ENCODE data around the gene POP4. TPM values are rescaled to one million over a fixed set of nuclear protein-coding genes. Genes with fewer than 3 reads are reported as not detected.

POP4 gene
- total and polyA plus RNA-seq, 9 of the 15 experiments (the other 6 are each of a cell fraction or from before 2014, with no cell fraction given): 42.1 to 128 (median 99.0) TPM

DNA sequence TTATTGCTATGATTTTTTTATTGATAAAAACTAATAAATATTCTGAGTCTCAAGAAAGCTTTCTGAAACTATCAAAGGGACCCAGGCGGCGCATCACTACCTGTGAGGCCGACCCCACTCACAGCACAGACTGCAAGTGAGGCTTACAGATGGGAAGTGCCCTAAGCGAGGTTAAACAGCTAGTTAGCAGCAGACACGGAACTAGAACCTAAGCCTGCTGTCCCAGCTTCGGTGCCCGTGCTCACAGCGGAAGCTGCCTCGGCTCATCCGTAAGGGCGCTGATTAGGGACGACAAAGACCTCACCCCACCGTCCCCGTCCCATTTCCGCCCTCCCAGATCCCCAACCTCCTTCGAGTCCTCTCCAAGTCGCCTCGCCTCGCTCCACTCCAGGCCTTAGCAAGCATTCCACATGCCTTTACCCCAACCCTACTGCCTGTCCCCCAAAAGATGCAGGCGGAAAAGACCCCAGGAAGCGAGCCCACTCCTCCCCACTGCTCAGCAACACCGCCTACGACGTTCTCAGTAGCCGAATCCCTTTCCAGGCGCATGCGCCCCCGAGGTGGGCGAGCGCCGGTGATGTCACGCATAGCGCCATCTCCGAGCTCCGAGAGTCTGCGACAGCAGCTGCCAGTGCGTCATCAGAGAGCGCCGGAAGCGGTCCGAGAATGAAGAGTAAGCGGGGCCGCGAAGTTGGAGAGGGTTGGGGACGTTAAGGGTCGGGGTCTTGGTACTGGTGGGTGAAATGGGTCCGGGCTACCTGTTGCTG, at the start of gene POP4 (continued):
- TF ChIP-seq, protein P1, sequence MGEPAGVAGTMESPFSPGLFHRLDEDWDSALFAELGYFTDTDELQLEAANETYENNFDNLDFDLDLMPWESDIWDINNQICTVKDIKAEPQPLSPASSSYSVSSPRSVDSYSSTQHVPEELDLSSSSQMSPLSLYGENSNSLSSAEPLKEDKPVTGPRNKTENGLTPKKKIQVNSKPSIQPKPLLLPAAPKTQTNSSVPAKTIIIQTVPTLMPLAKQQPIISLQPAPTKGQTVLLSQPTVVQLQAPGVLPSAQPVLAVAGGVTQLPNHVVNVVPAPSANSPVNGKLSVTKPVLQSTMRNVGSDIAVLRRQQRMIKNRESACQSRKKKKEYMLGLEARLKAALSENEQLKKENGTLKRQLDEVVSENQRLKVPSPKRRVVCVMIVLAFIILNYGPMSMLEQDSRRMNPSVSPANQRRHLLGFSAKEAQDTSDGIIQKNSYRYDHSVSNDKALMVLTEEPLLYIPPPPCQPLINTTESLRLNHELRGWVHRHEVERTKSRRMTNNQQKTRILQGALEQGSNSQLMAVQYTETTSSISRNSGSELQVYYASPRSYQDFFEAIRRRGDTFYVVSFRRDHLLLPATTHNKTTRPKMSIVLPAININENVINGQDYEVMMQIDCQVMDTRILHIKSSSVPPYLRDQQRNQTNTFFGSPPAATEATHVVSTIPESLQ (CRISPR knock-in tag; IDR thresholded peaks at IDR 0.05): no peak
- TF ChIP-seq MTA1 (IDR thresholded peaks at IDR 0.05; ENCODE audit: borderline replicate concordance): peak; percentile 100
- TF ChIP-seq ZNF274 (IDR thresholded peaks at IDR 0.05; ENCODE audit: borderline replicate concordance, low read depth, low read length): no peak
- no peak for TF ChIP-seq HMG20B (CRISPR knock-in tag; IDR thresholded peaks at IDR 0.05)
- peak; percentile 73 to 76; a peak in 2 of 4 replicates for TF ChIP-seq MAZ (CRISPR knock-in tag; conservative IDR thresholded peaks at IDR 0.05 in 1 of 2, IDR thresholded peaks at IDR 0.05 in 1 of 2)
- peak; percentile 89; the same call in 1 of the 2 replicates for TF ChIP-seq POLR2AphosphoS2 (IDR thresholded peaks at IDR 0.05; ENCODE audit: low read length)
- TF ChIP-seq POLR2H (tag; IDR thresholded peaks at IDR 0.05; ENCODE audit: low read depth): peak; percentile 91
- no peak for TF ChIP-seq ZNF140 (CRISPR knock-in tag; IDR thresholded peaks at IDR 0.05)
- peak; percentile 45; the same call in 1 of the 2 replicates for TF ChIP-seq SMARCE1 (IDR thresholded peaks at IDR 0.05)
- no peak for TF ChIP-seq RNF2 (IDR thresholded peaks at IDR 0.05)
- peak; percentile 52; the same call in 1 of the 2 replicates for TF ChIP-seq KDM2B (CRISPR knock-in tag; IDR thresholded peaks at IDR 0.05)
- peak in 1 of 2 experiments; percentile 28; a peak in 2 of 4 replicates for TF ChIP-seq SIX5 (IDR thresholded peaks at IDR 0.05; ENCODE audit: borderline replicate concordance in 1 of 2, insufficient read depth in 1 of 2, low read depth in 1 of 2, low read length in 2 of 2)
- TF ChIP-seq, protein P2, sequence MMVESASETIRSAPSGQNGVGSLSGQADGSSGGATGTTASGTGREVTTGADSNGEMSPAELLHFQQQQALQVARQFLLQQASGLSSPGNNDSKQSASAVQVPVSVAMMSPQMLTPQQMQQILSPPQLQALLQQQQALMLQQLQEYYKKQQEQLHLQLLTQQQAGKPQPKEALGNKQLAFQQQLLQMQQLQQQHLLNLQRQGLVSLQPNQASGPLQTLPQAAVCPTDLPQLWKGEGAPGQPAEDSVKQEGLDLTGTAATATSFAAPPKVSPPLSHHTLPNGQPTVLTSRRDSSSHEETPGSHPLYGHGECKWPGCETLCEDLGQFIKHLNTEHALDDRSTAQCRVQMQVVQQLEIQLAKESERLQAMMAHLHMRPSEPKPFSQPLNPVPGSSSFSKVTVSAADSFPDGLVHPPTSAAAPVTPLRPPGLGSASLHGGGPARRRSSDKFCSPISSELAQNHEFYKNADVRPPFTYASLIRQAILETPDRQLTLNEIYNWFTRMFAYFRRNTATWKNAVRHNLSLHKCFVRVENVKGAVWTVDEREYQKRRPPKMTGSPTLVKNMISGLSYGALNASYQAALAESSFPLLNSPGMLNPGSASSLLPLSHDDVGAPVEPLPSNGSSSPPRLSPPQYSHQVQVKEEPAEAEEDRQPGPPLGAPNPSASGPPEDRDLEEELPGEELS (CRISPR knock-in tag; IDR thresholded peaks at IDR 0.05; ENCODE audit: borderline replicate concordance): peak; percentile 83; the same call in 1 of the 2 replicates
- 0 out of 2 replicates have a peak, but pooled peaks have one; percentile 71 for TF ChIP-seq TOE1 (IDR thresholded peaks at IDR 0.05; ENCODE audit: borderline replicate concordance)
- no peak for TF ChIP-seq TOE1 (CRISPR knock-in tag; IDR thresholded peaks at IDR 0.05; ENCODE audit: borderline replicate concordance, low read depth)
- TF ChIP-seq HDAC1 (IDR thresholded peaks at IDR 0.05): peak in 1 of 2 experiments; percentile 94; a peak in 2 of 4 replicates
- peak; percentile 36; the same call in 1 of the 2 replicates for TF ChIP-seq ZNF316 (IDR thresholded peaks at IDR 0.05)
- peak; percentile 61; the same call in 1 of the 2 replicates for TF ChIP-seq RB1 (IDR thresholded peaks at IDR 0.05; ENCODE audit: low read depth)
- TF ChIP-seq NR2C2 (CRISPR knock-in tag; IDR thresholded peaks at IDR 0.05): peak; percentile 42; the same call in 1 of the 2 replicates
- peak; percentile 92 for TF ChIP-seq NR2C2 (tag; IDR thresholded peaks at IDR 0.05)
- peak; percentile 100 for TF ChIP-seq ELF2 (CRISPR knock-in tag; IDR thresholded peaks at IDR 0.05)
- TF ChIP-seq ZC3H8 (IDR thresholded peaks at IDR 0.05): no peak
- TF ChIP-seq, protein P3, sequence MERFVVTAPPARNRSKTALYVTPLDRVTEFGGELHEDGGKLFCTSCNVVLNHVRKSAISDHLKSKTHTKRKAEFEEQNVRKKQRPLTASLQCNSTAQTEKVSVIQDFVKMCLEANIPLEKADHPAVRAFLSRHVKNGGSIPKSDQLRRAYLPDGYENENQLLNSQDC (CRISPR knock-in tag; IDR thresholded peaks at IDR 0.05): 0 out of 2 replicates have a peak, but pooled peaks have one; percentile 7

Measured in K562 (cell line).